DND-41 (cell line): ENCODE results near the gene ACOT6.

ENCODE experiments used
- CTCF ChIP-seq: IDR thresholded peaks from 2 replicates; pipeline ENCODE4 v1.5.1; 2012; ENCODE audit warnings: borderline replicate concordance, low read length, moderate library complexity, mild to moderate bottlenecking; ENCODE audit not compliant: poor library complexity, severe bottlenecking; ENCODE audit errors: extremely low read depth
- EZH2 ChIP-seq: IDR thresholded peaks from 3 replicates; pipeline ENCODE4 v1.6.1; 2012; ENCODE audit warnings: borderline replicate concordance, low read depth, mild to moderate bottlenecking, moderate library complexity, low read length, inconsistent platforms; ENCODE audit not compliant: severe bottlenecking

GRCh38 chr14:73610687-73611086 is 1.6 kb upstream of the ACOT6 start:
- no peak for TF ChIP-seq CTCF
- TF ChIP-seq EZH2 = no peak
